ENCODE measurements around the gene RELT.

DNA sequence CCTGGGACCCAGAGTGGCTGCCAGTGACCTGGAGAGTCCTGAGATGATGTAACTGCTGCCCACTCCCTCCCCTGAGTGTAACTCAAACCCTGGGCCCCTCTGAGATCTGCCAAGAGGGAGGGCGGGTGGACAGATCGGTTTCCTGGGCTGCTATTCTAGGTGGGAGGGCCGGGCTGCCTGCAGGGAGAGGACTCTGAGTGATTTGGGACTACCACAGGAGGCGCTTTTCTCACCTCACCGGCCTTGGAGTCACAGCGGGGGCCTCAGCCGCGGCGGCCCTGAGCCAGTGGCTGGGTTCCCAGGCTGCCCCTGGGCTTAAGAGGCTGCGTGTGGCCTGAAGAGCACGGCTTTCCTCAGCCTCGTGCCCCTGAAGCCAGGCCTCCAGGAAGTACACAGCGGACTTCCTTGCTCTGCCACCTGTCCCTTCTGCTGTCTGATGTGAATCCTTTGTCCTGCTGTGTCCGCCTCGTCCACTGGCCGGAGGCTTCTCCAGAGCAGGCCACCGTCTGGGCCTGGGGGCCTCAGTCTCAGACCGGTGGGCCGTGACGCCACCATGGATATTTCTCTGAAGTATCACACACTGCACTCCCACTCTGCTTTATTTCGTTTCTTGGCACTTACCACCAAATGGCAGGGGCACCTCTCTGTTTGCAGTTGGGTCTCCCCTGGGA, 11.5 kb downstream of the RELT start:
- TF ChIP-seq POLR2AphosphoS5 (IDR thresholded peaks at IDR 0.05; ENCODE audit: low read depth, low read length) (no peak), POLR2A (IDR thresholded peaks at IDR 0.05; ENCODE audit: borderline replicate concordance, extremely low read depth, insufficient read depth, insufficient read length) (no peak), CTCF (IDR thresholded peaks at IDR 0.05 in 2 of 3, conservative IDR thresholded peaks at IDR 0.05 in 1 of 3; ENCODE audit: borderline replicate concordance in 1 of 3, insufficient read depth in 1 of 3, low read depth in 2 of 3, low read length in 2 of 3) (no peak), SP1 (IDR thresholded peaks at IDR 0.05; ENCODE audit: low read depth) (no peak), YY1 (IDR thresholded peaks at IDR 0.05; ENCODE audit: extremely low read depth, insufficient replicate concordance, low read depth, low read length) (no peak), TCF7L2 (IDR thresholded peaks at IDR 0.05; ENCODE audit: borderline replicate concordance, extremely low read depth, insufficient read depth, insufficient read length) (no peak), CBX3 (IDR thresholded peaks at IDR 0.05; ENCODE audit: low read depth) (no peak), EZH2 (IDR thresholded peaks at IDR 0.05) (no peak), RAD21 (IDR thresholded peaks at IDR 0.05; ENCODE audit: low read depth) (no peak), FOSL1 (IDR thresholded peaks at IDR 0.05; ENCODE audit: low read depth) (no peak), JUND (IDR thresholded peaks at IDR 0.05) (no peak), EGR1 (IDR thresholded peaks at IDR 0.05; ENCODE audit: low read depth) (no peak), EZH2phosphoT487 (IDR thresholded peaks at IDR 0.05; ENCODE audit: borderline replicate concordance) (no peak)
- TF ChIP-seq, protein P1, sequence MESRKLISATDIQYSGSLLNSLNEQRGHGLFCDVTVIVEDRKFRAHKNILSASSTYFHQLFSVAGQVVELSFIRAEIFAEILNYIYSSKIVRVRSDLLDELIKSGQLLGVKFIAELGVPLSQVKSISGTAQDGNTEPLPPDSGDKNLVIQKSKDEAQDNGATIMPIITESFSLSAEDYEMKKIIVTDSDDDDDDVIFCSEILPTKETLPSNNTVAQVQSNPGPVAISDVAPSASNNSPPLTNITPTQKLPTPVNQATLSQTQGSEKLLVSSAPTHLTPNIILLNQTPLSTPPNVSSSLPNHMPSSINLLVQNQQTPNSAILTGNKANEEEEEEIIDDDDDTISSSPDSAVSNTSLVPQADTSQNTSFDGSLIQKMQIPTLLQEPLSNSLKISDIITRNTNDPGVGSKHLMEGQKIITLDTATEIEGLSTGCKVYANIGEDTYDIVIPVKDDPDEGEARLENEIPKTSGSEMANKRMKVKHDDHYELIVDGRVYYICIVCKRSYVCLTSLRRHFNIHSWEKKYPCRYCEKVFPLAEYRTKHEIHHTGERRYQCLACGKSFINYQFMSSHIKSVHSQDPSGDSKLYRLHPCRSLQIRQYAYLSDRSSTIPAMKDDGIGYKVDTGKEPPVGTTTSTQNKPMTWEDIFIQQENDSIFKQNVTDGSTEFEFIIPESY (IDR thresholded peaks at IDR 0.05; ENCODE audit: extremely low read depth, insufficient replicate concordance, low read length), result no peak
